ENCODE results near the gene MRPS9. TPM values are rescaled to one million over a fixed set of nuclear protein-coding genes. Genes with fewer than 3 reads are reported as not detected.

The MRPS9 gene
- total RNA-seq, 1 donor from 2014 or later: 16.0 TPM

DNA sequence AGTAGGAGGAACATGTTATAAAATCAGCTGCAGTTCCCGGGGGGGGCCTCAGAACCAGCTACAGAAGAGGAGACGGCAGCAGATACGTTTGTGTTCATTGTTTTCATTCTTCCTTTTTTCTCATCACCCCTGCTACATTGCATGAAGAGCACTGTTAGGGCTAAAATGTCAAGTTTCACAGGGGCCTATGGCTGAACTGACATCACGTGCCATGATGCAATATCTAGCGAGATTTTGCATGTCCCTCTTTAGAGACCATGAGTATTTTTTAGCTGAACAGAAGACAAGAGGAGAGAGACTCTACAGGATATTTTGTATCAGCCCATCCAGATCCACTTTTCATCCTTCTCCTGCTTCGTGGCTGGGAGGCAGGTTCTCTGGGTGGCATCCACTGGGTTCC is 97.6 kb downstream of the MRPS9 start:
- DNase-seq (ENCODE audit: extremely low spot score in 2 of 2): no peak
- H3K4me1 ChIP-seq: no peaks in the 10 kb centered on the region
- H3K36me3 ChIP-seq: no peaks in the 10 kb centered on the region
- no peak overlapping the region for H3K27ac ChIP-seq
- no peaks in the 10 kb centered on the region for H3K27me3 ChIP-seq
- TF ChIP-seq, protein P1, sequence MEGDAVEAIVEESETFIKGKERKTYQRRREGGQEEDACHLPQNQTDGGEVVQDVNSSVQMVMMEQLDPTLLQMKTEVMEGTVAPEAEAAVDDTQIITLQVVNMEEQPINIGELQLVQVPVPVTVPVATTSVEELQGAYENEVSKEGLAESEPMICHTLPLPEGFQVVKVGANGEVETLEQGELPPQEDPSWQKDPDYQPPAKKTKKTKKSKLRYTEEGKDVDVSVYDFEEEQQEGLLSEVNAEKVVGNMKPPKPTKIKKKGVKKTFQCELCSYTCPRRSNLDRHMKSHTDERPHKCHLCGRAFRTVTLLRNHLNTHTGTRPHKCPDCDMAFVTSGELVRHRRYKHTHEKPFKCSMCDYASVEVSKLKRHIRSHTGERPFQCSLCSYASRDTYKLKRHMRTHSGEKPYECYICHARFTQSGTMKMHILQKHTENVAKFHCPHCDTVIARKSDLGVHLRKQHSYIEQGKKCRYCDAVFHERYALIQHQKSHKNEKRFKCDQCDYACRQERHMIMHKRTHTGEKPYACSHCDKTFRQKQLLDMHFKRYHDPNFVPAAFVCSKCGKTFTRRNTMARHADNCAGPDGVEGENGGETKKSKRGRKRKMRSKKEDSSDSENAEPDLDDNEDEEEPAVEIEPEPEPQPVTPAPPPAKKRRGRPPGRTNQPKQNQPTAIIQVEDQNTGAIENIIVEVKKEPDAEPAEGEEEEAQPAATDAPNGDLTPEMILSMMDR (IDR thresholded peaks at IDR 0.05): no peak
- TF ChIP-seq POLR2A (IDR thresholded peaks at IDR 0.05) (no peak), POLR2AphosphoS5 (IDR thresholded peaks at IDR 0.05; ENCODE audit: insufficient read depth in 1 of 2, low read depth in 1 of 2) (no peak)
- H3K4me3 ChIP-seq: no peak overlapping the region
- H3K9me3 ChIP-seq: no peaks in the 10 kb centered on the region
- intact Hi-C loops (cut with DNase I): no loop called here

DNA sequence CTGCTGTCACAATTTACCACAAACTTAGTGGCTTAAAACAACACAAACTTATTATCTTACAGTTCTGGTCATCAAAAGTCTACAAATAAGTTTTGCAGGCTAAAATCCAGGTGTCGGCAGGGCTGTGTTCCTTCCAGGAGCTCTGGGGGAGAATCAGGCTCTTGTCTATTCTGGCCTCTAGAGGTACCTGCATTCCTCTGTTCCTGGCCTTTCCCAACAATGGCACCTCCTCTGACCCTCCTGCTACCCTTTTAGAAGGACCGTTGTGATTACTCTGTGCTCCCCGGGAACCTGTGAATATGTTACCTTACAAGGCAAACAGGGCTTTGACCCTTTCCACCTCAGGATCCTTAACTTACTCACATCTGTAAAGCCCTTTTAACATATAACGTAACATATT is 98.5 kb downstream of the MRPS9 start:
- Histone ChIP-seq H3K9me3 (no peaks in the 10 kb centered on the region), H3K36me3 (no peaks in the 10 kb centered on the region), H3K4me3 (no peak overlapping the region), H3K27ac (no peak overlapping the region), H3K27me3 (no peaks in the 10 kb centered on the region), H3K4me1 (no peaks in the 10 kb centered on the region)
- intact Hi-C loops (cut with DNase I): no loop called here
- no peak for DNase-seq (ENCODE audit: extremely low spot score in 2 of 2)
- no peak for TF ChIP-seq POLR2AphosphoS5 (IDR thresholded peaks at IDR 0.05; ENCODE audit: insufficient read depth in 1 of 2, low read depth in 1 of 2)
- TF ChIP-seq POLR2A (IDR thresholded peaks at IDR 0.05): no peak
- TF ChIP-seq, protein P1 (IDR thresholded peaks at IDR 0.05): no peak

DNA sequence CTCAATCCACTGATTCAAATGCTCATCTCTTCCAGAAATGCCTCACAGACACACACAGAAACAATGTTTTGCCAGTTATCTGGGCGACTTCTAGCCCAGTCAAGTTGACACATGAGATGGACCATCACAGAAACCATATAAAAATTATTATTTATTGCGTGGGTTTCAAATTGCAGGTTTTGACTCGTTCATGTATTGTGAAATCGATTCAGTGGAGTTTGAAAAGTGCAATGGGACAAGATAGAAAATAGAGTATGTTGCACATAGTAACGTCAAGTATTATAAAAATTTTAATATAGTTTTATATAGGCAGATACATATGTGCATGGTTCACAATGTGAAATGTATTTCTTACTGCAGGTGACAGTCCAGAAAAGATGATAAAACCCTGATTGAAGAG is 100.8 kb downstream of the MRPS9 start:
- no peaks in the 10 kb centered on the region for H3K27me3 ChIP-seq
- H3K36me3 ChIP-seq: no peaks in the 10 kb centered on the region
- H3K4me1 ChIP-seq: peaks cover 4% of the 10 kb centered on the region
- H3K27ac ChIP-seq: no peak overlapping the region
- intact Hi-C loops (cut with DNase I): no loop called here
- TF ChIP-seq, protein P1 (IDR thresholded peaks at IDR 0.05): no peak
- TF ChIP-seq POLR2A (IDR thresholded peaks at IDR 0.05) (no peak), POLR2AphosphoS5 (IDR thresholded peaks at IDR 0.05; ENCODE audit: insufficient read depth in 1 of 2, low read depth in 1 of 2) (no peak)
- no peaks in the 10 kb centered on the region for H3K9me3 ChIP-seq
- no peak overlapping the region for H3K4me3 ChIP-seq
- no peak for DNase-seq (ENCODE audit: extremely low spot score in 2 of 2)

DNA sequence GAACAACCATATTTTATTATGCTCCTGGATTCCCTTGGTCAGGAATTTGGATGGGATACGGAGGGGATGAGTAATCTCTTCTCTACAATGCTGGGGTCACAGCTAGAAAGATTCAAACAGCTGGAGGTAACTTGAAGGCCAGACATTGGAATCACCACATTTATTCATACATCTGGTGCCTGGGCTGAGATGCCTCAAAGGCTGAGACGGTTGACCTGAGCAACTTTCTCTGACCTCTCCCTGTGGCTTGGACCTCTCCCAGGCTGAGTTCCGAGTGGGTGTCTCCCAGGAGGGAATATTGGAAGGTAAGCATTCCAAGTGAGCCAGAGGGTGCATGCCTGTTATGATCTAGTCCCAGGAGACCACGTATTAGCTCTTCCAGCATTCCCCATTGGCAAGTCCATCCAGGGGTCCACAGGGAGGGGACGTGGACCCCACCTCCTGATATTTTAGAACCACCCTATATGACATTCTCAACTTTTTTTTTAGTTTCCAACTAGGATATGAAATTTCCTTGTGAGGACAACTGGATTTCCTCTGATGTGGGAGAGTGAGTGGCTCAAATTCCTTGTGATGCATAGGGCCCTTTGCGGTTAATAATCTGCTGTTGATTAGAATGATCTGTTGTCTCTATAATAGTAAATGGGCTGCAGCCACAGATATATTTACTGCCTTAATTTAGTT is 101.8 kb downstream of the MRPS9 start:
- no peaks in the 10 kb centered on the region for H3K27me3 ChIP-seq
- peaks cover 12% of the 10 kb centered on the region for H3K4me1 ChIP-seq
- H3K36me3 ChIP-seq: no peaks in the 10 kb centered on the region
- no peak for DNase-seq (ENCODE audit: extremely low spot score in 2 of 2)
- TF ChIP-seq POLR2AphosphoS5 (IDR thresholded peaks at IDR 0.05; ENCODE audit: insufficient read depth in 1 of 2, low read depth in 1 of 2) (no peak), POLR2A (IDR thresholded peaks at IDR 0.05) (no peak)
- TF ChIP-seq, protein P1 (IDR thresholded peaks at IDR 0.05): no peak
- H3K27ac ChIP-seq: no peak overlapping the region
- H3K4me3 ChIP-seq: no peak overlapping the region
- no peaks in the 10 kb centered on the region for H3K9me3 ChIP-seq
- intact Hi-C loops (cut with DNase I): loop anchor here (5.0 kb wide), 1 partner anchor 1232 kb away; no protein-coding TSS in a partner anchor

DNA sequence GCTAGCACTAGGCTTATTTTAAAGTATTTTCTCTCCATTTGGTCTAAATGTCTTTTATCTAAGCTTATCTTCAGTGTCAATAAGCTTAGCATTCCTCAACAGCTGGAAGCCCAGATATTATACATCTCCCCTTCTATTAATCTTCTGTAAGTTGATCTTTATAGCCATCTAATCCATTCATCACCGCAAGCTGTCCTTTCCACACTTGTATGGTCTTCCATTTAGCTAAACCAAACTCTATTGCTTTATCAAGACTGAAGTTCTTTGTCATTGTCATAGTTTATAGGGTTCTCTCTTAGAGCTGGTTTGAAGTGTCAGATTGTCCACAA is 102.3 kb downstream of the MRPS9 start:
- no peak overlapping the region for H3K27ac ChIP-seq
- no peaks in the 10 kb centered on the region for H3K36me3 ChIP-seq
- H3K4me1 ChIP-seq: peaks cover 17% of the 10 kb centered on the region
- H3K9me3 ChIP-seq: no peaks in the 10 kb centered on the region
- no peak for DNase-seq (ENCODE audit: extremely low spot score in 2 of 2)
- no peak overlapping the region for H3K4me3 ChIP-seq
- H3K27me3 ChIP-seq: no peaks in the 10 kb centered on the region
- intact Hi-C loops (cut with DNase I): loop anchor here (5.0 kb wide), 1 partner anchor 1233 kb away; no protein-coding TSS in a partner anchor
- no peak for TF ChIP-seq POLR2A (IDR thresholded peaks at IDR 0.05)
- TF ChIP-seq POLR2AphosphoS5 (IDR thresholded peaks at IDR 0.05; ENCODE audit: insufficient read depth in 1 of 2, low read depth in 1 of 2): no peak
- TF ChIP-seq, protein P1 (IDR thresholded peaks at IDR 0.05): no peak

Data from vagina (tissue), 2 donors.